SH-SY5Y (cell line): ENCODE data around the gene CCDC183.

ENCODE experiments used
- GATA2 ChIP-seq: IDR thresholded peaks from 2 replicates; pipeline ENCODE4 v1.6.1; 2011; ENCODE audit warnings: mild to moderate bottlenecking, low read depth, low read length
- GATA3 ChIP-seq: IDR thresholded peaks from 2 replicates; pipeline ENCODE4 v1.6.1; 2011; ENCODE audit warnings: low read depth, mild to moderate bottlenecking, low read length, moderate library complexity

The CCDC183 gene

DNA sequence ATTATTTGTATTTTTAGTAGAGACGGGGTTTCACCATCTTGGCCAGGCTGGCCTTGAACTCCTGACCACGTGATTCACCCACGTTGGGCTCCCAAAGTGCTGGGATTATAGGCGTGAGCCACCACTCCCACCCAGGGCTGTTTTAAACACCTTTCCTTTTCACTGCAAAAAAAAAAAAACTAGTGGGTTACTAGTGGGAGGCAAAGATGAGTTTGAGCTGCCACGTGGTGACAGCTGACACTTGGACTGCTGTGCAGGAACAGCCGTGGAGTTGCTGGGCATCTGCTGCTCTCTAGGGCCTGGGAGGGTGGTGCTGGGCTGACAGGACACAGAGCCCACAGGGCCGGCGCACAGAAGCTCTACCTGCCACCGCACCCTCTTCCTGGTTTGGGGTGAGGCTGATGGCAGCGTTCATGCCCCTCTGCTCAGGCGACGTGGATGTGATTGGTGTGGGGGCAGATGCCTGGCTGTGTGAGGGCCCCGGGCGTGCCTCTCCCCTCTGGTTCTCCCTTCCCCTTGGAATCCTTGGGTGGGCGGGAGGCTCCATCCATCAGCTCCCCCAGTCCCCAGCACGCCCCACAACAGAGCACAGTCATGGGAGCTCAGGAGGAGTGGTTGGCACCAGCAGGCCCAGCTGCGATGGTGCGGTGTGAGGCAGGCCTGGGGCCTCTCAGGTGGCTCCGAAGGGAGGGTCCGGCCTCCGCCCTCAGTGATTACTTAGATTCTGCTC lies 28.5 kb downstream of the CCDC183 start:
- TF ChIP-seq GATA3 (no peak), GATA2 (no peak)

DNA sequence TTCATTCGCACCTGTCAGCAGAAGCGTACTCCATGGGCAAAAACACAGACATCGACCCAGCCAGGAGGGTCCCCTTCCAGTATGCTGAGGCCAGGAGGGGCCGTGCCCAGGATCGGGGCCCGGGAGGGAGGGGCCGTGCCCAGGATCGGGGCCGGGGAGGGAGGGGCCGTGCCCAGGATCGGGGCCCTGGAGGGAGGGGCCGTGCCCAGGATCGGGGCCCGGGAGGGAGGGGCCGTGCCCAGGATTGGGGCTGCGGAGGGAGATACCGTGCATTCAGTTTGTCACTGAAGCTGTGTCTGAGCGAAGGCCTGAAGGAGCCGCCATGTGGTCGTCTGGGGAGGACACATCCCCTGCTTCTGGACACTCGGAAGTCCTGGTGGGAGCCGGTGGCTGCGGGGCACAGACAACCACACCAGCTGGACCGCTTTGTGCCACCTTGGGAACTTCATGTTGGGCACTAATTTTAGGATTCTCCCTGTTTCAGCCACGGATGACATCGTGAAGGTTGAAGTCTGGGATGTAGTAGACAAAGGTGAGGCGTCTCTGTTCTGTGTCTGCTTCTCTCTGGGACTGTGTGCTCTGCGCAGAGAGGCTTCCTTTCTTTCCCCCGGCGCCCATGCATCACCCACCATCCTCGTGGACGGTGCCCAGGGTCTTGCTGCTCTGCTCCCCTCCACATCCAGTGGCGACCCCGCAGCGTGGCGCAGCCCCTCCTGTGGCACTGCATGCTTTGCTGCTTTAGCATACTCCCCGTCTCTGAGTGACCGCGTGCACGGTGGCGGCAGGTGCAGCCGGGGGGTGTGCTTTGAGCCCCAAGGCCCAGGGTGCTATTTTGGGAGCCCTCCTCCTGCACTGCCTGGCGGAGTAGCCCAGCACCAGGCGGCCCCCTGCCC lies 29.4 kb downstream of the CCDC183 start:
- TF ChIP-seq GATA3 (no peak), GATA2 (no peak)

DNA sequence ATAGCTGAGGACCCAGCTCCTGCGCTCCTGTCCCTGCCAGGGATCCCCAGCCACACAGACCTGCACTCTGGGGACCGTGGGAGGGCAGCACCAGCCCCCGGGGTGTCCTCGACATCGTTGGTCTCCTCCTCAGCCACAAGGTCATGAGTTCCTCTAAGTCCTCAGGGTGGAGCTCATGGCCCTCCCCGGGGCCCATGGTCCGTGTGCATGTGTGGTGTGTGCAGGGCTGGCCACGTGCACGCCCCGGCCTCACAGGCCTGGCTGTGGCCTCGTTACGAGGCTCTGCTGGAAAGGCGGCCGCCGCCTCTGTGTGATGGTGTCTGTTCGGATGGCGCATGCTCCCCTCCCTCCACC lies 30.0 kb downstream of the CCDC183 start:
- TF ChIP-seq GATA2 = no peak
- no peak for TF ChIP-seq GATA3

DNA sequence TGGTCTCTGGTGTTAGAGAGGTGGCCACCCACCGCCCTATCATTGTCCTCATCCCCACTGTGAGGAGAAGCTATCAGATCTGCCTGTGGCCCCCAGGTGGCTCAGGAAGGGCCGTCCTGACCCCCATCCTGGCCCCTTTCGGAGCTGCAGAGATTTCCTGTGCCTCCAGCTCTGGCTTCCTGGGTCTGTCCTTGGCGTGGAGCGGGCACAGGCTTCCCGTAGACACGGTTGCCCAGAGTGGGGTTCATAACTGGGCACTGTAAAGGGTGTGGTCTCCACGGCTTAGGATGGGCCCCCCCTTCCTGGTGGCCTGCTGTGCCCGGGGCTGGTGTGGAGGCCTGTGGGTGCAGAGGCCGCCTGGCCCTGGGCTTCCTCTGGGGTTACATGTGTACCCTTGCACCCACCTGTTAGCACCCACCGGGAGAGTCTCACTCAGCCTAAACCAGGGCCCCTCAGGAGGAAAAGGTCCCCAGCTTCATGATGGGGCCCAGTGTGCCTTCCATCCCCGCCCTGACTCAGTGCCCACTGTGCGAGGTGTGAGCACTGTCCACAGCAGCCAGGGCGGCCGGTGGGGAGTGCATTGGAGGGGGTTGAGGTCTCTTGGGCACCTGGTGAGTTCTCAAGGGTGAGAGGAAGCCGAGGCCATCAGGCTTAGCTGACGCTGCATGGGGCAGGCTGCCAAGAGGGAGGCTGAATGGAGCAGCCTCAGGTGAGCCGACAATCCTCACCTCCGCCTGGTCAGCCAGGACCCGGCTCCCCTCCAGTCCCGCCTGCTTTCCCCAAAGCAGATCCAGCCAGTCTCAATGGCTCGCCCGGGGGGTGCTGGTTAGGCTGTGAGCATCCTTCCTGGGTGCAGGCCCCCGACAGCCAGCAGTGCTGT lies 30.8 kb downstream of the CCDC183 start:
- TF ChIP-seq GATA2 (no peak), GATA3 (no peak)

DNA sequence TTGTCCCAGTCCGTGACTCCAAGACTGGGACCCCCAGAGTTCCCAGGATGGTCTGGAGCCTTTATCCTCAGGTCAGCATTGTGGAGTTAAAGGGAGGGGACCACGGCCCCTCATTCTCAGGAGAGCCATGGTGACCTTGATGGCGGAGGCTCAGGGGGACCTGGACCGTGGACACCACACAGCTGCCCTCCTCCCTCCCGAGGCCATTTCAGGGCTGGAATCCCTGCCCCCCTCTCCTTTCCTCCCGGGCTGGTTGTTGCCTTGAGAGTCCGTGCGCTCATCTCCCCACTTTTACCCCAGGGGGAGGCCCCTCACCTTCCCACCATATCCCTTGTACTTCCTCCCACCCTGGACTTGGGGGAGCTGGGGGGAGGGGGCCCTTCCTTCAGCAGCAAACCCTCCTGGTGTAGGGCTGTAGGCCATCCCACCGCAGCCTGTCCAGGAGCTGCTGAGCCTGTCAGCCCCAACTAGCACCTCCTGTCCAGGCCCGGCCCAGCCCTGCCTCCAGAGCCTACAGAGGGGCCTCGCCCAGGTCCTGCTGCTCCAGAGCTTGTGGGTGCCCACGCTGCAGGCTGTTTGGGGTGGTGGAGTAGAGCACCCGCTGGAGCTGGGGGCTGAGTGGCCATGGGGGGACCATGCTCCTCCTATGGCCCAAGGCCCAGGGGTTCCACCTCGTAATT lies 31.8 kb downstream of the CCDC183 start:
- TF ChIP-seq GATA2 = no peak
- no peak for TF ChIP-seq GATA3

DNA sequence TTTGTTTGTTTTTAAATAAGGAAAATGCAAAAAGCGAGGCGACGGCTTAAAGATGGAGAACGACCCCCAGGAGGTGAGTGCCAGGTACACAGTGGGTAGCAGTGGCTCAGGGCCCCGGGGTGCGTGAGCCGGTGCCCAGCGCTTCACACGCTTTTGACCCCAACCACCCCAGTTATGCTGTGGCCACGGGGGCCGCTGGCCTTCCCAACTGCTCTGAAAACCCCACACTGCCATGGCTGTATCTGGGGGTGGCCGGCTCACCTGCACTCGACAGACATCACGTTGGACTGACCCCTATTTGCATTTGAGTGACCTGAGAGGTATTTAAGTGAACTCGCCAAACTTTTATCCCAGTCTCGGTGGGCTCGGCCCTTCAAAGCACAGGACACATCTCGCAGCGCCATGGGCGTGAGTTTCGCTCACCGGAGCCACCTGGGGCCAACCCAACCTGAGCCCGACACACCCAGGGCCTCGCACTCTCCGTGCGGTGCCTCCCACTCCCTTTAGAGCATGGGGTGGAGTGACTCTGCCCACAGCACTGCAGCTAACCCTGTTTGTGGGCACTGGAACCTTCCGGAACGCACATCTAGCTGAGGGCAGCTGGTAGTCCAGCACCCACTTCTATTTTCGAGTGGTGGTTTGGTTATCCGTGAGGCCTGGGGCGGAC lies 32.5 kb downstream of the CCDC183 start:
- TF ChIP-seq GATA2 (no peak), GATA3 (no peak)

DNA sequence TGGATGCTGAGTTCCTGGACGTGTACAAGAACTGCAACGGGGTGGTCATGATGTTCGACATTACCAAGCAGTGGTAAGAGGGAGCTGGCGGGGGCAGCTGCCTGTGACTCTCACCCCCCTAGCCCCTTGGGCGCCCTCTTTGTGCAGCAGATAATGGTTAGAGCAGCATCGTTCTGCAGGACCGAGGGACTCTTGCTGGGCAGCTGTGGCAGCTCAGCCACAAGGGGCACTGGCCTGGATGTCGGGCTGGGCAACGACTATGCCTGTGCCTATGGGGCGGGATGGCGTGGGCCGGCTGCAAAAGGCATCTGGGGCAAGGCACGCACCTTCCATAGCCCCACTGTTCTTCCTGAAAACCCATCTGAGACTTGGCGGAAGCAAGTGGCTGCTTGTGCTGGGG lies 33.3 kb downstream of the CCDC183 start:
- TF ChIP-seq GATA2 (no peak), GATA3 (no peak)

DNA sequence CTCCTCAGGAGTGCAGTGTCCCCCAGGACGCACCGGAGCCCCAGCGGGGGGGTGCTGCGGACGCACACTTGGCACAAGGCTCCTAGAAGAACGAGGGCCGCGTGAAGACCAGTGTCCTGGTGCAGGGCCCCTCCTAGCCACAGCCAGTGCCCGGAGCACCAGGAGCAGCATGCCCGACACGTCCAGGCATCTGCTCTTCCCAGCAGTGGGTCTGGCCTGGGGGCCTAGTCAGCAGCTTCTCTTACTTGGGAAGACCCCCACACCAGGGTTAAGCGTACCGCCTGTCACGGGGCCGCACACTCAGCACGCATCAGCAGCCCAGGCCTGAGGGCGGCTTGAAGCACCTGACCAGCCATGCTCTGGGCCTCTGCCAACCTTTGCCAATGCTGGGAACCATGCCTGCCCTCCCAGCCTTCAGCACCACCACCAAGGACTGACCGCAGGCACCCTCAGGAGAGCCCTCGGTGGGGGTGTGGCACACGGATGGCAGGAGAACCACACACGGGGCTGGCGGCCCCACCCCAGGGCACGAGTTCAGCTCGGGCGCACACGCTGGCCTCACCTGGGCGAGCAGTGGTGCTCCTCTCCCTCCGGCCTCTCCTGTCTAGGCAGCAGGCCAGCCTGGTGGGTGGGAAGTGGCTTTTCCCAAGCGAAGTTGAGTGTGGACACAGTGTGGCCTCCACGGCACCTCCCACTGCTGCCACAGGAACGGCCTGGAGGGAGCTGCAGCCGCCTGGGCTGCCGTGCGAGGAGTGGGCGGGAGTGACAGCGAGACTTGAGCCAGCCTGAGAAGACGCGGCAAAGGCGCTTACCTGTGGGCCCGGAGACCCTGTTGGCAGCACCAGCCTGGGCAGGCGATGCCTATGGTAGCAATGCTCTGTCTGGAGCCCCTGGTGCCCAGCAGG lies 34.1 kb downstream of the CCDC183 start:
- TF ChIP-seq GATA3 (no peak), GATA2 (no peak)

DNA sequence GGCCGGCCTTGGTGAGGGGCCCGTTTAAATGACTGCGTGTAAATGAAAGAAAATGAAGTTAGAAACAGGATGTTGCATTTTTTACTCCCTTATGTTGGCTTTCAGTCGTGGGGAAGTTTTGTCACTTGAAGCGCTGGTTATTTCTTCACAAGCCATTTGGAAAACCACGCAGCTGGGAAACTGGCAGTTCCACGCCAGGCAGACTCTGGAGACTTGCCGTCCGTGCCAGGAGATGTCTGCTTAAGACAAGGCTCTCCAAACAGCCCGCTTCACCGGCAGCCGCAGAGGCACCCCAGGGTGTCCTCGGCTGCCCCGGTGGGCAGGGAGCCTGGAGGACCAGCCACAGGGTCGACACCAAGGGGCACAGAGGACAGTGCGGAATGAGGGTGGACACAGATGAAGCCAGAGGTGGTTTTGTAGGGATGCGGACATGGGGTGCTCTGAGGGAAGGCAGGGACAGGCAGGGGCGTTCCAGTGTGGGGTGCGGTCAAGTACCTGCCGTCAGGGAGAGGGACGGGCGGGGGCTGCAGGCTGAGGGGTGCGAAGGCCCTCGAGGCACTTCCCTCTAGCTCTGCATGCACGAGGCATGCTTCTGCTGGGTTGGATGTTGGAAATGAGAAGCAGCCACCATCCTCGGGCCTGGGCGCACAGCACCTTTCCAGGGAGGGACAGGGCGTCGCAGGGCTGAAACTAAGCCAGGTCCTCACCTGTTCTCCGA lies 35.0 kb downstream of the CCDC183 start:
- TF ChIP-seq GATA2 (no peak), GATA3 (no peak)

DNA sequence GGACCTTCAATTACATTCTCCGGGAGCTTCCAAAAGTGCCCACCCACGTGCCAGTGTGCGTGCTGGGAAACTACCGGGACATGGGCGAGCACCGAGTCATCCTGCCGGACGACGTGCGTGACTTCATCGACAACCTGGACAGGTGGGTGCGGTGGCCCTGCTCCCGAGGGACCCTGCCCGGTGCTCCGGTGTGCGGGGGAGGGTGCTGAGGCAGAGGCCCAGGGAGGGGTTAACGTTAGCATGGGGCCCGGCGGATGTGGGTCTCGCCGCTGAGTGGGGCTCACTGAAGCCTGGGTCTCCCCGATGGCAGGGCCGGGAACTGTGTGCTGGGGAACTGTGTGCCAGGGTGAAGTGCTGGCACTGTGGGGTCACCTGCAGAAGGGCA lies 35.6 kb downstream of the CCDC183 start:
- TF ChIP-seq GATA2 (no peak), GATA3 (no peak)

DNA sequence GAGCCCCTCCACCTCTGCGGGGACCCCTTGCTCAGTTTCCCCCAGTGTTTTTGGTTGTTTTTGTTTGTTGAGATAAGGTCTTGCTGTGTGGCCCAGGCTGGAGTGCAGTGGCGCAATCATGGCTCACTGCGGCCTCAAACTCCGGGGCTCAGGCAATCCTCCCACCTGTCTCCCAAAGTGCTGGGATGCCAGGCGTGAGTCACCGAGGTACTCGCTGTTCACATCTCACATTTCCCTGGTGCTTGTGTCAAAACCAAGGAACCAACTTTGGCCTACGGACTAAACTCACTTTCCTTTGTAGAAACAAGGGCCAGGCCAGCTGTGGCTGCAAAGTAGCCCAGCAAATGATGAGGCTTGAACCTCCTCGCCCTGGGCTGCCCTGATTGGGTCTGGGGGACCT lies 36.4 kb downstream of the CCDC183 start:
- no peak for TF ChIP-seq GATA2
- no peak for TF ChIP-seq GATA3
